OCI-LY7 (cell line): ENCODE measurements around the gene SASH1. TPM values are rescaled to one million over a fixed set of nuclear protein-coding genes. Genes with fewer than 3 reads are reported as not detected.

Experiments
- BruUV-seq: library from RNA; stranded (reverse); fragments of 400-500 nt; replicated peaks from 2 replicates; lab custom pipeline; 2021; lab: Mats Ljungman, UMichigan
- CTCF ChIA-PET: fragments of 300-600 bp; sonication (Branson Sonifier 250); formaldehyde crosslinking; loops from one replicate; lab custom pipeline; 2022; ENCODE audit warnings: antibody characterized with exemption; ENCODE audit not compliant: unreplicated experiment; lab: Charles Lee
- POLR2A ChIA-PET: fragments of 300-600 bp; sonication (Branson Sonifier 250); formaldehyde crosslinking; loops from one replicate; lab custom pipeline; 2022; ENCODE audit warnings: antibody characterized with exemption; lab: Charles Lee
- DNase-seq: peaks from one replicate; pipeline ENCODE4 v3.0.0-alpha.2; 2015; ENCODE audit warnings: low spot score
- H2AFZ ChIP-seq: fragments of 200-600 bp; sonication (generic), shearing (Covaris generic); 2 replicates; pipeline ENCODE4 v1.6.1; 2014; ENCODE audit warnings: mild to moderate bottlenecking, antibody characterized with exemption, low read length, moderate library complexity
- H3K27ac ChIP-seq: fragments of 200-600 bp; sonication (generic); 2 replicates; pipeline ENCODE4 v1.5.1; 2014; ENCODE audit warnings: mixed run types, low read depth, mild to moderate bottlenecking, moderate library complexity, low read length, inconsistent platforms; ENCODE audit not compliant: poor library complexity, severe bottlenecking
- H3K36me3 ChIP-seq: fragments of 200-600 bp; sonication (generic); 2 replicates; pipeline ENCODE4 v1.6.1; 2014; ENCODE audit warnings: mild to moderate bottlenecking, antibody characterized with exemption, low read length, moderate library complexity, mixed read lengths; ENCODE audit not compliant: insufficient read depth
- H3K4me1 ChIP-seq: fragments of 200-600 bp; sonication (generic); 2 replicates; pipeline ENCODE4 v1.5.1; 2014; ENCODE audit warnings: mild to moderate bottlenecking, low read length; ENCODE audit not compliant: insufficient read depth, poor library complexity, severe bottlenecking
- H3K4me2 ChIP-seq: fragments of 200-600 bp; sonication (generic); 2 replicates; pipeline ENCODE4 v1.6.1; 2014; ENCODE audit warnings: mild to moderate bottlenecking, low read length
- H3K4me3 ChIP-seq: fragments of 200-600 bp; sonication (generic); 2 replicates; pipeline ENCODE4 v1.5.1; 2014; ENCODE audit warnings: mild to moderate bottlenecking, low read depth, low read length; ENCODE audit not compliant: poor library complexity, severe bottlenecking
- H3K79me2 ChIP-seq: fragments of 200-600 bp; sonication (generic); 2 replicates; pipeline ENCODE4 v1.6.1; 2016; ENCODE audit warnings: low read depth, mild to moderate bottlenecking, low read length, moderate library complexity, mixed read lengths; ENCODE audit not compliant: insufficient read depth
- H3K9me2 ChIP-seq: fragments of 200-600 bp; sonication (generic); 2 replicates; pipeline ENCODE4 v1.6.1; 2016; ENCODE audit warnings: mild to moderate bottlenecking, low read length, mixed read lengths; ENCODE audit not compliant: insufficient read depth
- H3K9me3 ChIP-seq: fragments of 200-600 bp; sonication (generic); 2 replicates; pipeline ENCODE4 v1.6.1; 2014; ENCODE audit warnings: mild to moderate bottlenecking, mixed run types, low read length, mixed read lengths
- H4K20me1 ChIP-seq: fragments of 200-600 bp; sonication (generic); 2 replicates; pipeline ENCODE4 v1.6.1; 2014; ENCODE audit warnings: mild to moderate bottlenecking, antibody characterized with exemption, low read length, moderate library complexity, mixed read lengths; ENCODE audit not compliant: insufficient read depth
- EZH2phosphoT487 ChIP-seq: fragments of 200-600 bp; sonication (generic); IDR thresholded peaks from 2 replicates; pipeline ENCODE4 v1.6.1; 2018; ENCODE audit warnings: low read depth, borderline replicate concordance, mild to moderate bottlenecking, mixed run types, antibody characterized with exemption, low read length, moderate library complexity, mixed read lengths
- intact Hi-C: fragments of 100-400 bp; cut with micrococcal nuclease; formaldehyde crosslinking; loops from one replicate; pipeline ENCODE4 v1.10.0; 2022; ENCODE audit not compliant: unreplicated experiment
- total RNA-seq, 2 experiments: library from RNA; depleted of rRNA in 1 of 2; stranded (reverse); fragments of >200 nt in 1 of 2; shearing (Covaris generic) in 1 of 2; gene quantifications; 2 replicates each; pipeline ENCODE4 v1.2.3, GENCODE V29; 2014 to 2022
- TF ChIP-seq, protein P1 (sequence below): fragments of 200-600 bp; sonication (generic); conservative IDR thresholded peaks from 2 replicates; pipeline ENCODE4 v1.5.1; 2014; ENCODE audit warnings: mild to moderate bottlenecking, antibody characterized with exemption, low read length, moderate library complexity, mixed read lengths

Gene SASH1
- total RNA-seq, 2 experiments from 2014 or later: not detected

DNA sequence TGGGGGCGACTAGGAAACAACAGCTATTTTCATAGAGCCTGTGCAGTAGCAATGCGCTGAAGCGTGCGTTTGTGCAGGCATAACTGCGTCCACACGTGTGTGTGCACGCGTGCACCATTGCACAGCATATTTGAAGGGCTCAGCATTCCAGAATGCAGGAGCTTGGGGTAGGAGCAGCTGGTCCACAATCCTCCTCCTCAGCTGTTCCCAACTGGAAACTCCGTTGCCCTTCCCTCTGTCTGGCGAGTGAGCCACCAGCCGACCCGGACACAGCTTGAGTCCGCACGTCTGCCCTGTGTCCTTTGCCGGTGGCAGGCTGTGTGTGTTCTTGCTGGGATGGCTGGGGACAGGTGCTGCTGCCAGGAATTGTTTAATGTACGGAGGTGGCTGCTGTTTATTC is 110.2 kb downstream of the SASH1 start:
- Histone ChIP-seq H3K79me2 (no peaks in the 10 kb centered on the region), H3K9me2 (no peaks in the 10 kb centered on the region), H3K9me3 (no peaks in the 10 kb centered on the region), H3K4me3 (no peak overlapping the region), H2AFZ (no peak overlapping the region), H3K4me1 (no peaks in the 10 kb centered on the region), H4K20me1 (no peaks in the 10 kb centered on the region), H3K36me3 (no peaks in the 10 kb centered on the region), H3K27ac (no peak overlapping the region), H3K4me2 (no peak overlapping the region)
- intact Hi-C loops: no loop called here
- CTCF ChIA-PET: no interaction called here
- DNase-seq: no peak
- no peak for TF ChIP-seq EZH2phosphoT487
- TF ChIP-seq, protein P1, sequence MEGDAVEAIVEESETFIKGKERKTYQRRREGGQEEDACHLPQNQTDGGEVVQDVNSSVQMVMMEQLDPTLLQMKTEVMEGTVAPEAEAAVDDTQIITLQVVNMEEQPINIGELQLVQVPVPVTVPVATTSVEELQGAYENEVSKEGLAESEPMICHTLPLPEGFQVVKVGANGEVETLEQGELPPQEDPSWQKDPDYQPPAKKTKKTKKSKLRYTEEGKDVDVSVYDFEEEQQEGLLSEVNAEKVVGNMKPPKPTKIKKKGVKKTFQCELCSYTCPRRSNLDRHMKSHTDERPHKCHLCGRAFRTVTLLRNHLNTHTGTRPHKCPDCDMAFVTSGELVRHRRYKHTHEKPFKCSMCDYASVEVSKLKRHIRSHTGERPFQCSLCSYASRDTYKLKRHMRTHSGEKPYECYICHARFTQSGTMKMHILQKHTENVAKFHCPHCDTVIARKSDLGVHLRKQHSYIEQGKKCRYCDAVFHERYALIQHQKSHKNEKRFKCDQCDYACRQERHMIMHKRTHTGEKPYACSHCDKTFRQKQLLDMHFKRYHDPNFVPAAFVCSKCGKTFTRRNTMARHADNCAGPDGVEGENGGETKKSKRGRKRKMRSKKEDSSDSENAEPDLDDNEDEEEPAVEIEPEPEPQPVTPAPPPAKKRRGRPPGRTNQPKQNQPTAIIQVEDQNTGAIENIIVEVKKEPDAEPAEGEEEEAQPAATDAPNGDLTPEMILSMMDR: no peak
- POLR2A ChIA-PET: interaction anchor here (0.6 kb wide), 1 partner anchor 18 kb away, joined by 4 read pairs; no protein-coding TSS in a partner anchor
- no TSS peak for BruUV-seq

DNA sequence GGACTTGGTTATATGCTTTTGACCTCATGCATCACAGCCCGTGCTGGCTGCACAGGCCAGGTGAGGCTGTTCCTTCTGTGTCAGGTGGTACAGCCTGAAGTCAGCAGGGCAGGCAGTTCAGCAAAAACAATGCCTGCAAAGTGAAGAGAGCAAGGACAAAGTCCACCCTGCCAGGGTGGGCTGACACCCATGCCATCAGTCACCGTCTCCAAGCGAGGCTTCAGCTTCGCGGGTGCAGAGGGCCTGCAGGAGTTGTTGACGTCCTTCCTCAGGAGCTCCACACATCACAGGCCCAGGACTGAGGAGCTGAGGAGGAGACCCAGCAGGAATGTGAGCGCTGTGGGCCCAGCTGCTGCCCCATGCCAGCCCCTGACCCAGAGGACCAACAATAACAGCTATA is 111.3 kb downstream of the SASH1 start:
- no peak for DNase-seq
- intact Hi-C loops: no loop called here
- no peak overlapping the region for H3K4me3 ChIP-seq
- no peak overlapping the region for H3K27ac ChIP-seq
- H3K4me1 ChIP-seq: no peaks in the 10 kb centered on the region
- no peaks in the 10 kb centered on the region for H3K79me2 ChIP-seq
- no peaks in the 10 kb centered on the region for H4K20me1 ChIP-seq
- ChIA-PET POLR2A (interaction anchor here (0.5 kb wide), 1 partner anchor 394 kb away, joined by 3 read pairs; no protein-coding TSS in a partner anchor), CTCF (no interaction called here)
- H3K9me2 ChIP-seq: no peaks in the 10 kb centered on the region
- BruUV-seq: no TSS peak
- no peak for TF ChIP-seq EZH2phosphoT487
- TF ChIP-seq, protein P1: no peak
- H3K9me3 ChIP-seq: no peaks in the 10 kb centered on the region
- no peak overlapping the region for H2AFZ ChIP-seq
- H3K4me2 ChIP-seq: no peak overlapping the region
- H3K36me3 ChIP-seq: no peaks in the 10 kb centered on the region

DNA sequence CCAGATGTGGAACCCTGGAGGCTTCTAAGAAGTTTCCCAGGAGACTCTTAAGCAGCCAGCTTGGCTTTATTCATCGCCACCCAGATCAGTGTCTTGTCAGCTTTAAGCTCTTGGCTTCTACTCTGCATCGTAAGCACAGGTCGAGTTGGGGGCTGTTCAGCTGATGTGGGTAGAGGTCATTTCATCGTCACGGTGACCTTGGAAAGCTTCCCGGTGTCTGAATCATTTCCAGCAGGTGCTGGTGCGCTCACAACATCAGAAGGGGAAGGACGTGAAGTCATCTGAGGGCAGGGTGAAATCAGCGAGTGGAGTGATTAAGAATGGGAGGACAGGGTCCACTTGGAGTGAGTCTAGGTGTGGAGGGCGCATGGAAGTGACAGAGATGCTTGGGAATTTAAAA is 112.6 kb downstream of the SASH1 start:
- TF ChIP-seq EZH2phosphoT487: no peak
- TF ChIP-seq, protein P1: no peak

More for the DNA sequence above, 112.6 kb downstream of the SASH1 start:
- Histone ChIP-seq H2AFZ (no peak overlapping the region), H3K27ac (no peak overlapping the region), H3K9me3 (no peaks in the 10 kb centered on the region), H3K4me2 (no peak overlapping the region), H3K36me3 (no peaks in the 10 kb centered on the region), H4K20me1 (no peaks in the 10 kb centered on the region), H3K4me3 (no peak overlapping the region), H3K9me2 (no peaks in the 10 kb centered on the region), H3K4me1 (no peaks in the 10 kb centered on the region), H3K79me2 (no peaks in the 10 kb centered on the region)
- no peak for DNase-seq
- BruUV-seq: no TSS peak
- intact Hi-C loops: no loop called here
- ChIA-PET CTCF (no interaction called here), POLR2A (interaction anchor here (0.6 kb wide), 1 partner anchor 225 kb away, joined by 3 read pairs; no protein-coding TSS in a partner anchor)
